CD8-positive, alpha-beta memory T cell (primary cell): ENCODE results near the gene TMEM134. TPM values are rescaled to one million over a fixed set of nuclear protein-coding genes. Genes with fewer than 3 reads are reported as not detected.
A peak's percentile ranks its signal among the peaks of the same experiment; 100 is the strongest.

Experiments
- CTCF ChIA-PET: fragments of 350-600 bp; sonication (Branson Sonifier 250); formaldehyde crosslinking; loops from one replicate; lab custom pipeline; 2021; ENCODE audit warnings: antibody characterized with exemption; lab: Charles Lee
- POLR2A ChIA-PET: fragments of 350-600 bp; sonication (Branson Sonifier 250); formaldehyde crosslinking; loops from one replicate; lab custom pipeline; 2021; ENCODE audit warnings: antibody characterized with exemption; lab: Charles Lee
- DNase-seq, 5 donors: peaks; one replicate each; pipeline versions ENCODE4 v3.0.0 to v3.0.0-alpha.2; 2020 to 2022; ENCODE audit warnings: mixed read lengths in 1 of 5
- H3K27ac ChIP-seq: one replicate; pipeline ENCODE4 v1.7.0; 2013; ENCODE audit warnings: low read depth, mild to moderate bottlenecking, low read length, moderate library complexity
- H3K27me3 ChIP-seq: 2 replicates; pipeline ENCODE4 v1.7.0; 2013; ENCODE audit warnings: low read length, mild to moderate bottlenecking; ENCODE audit not compliant: insufficient read depth, poor library complexity, severe bottlenecking
- H3K36me3 ChIP-seq: 2 replicates; pipeline ENCODE4 v1.7.0; 2013; ENCODE audit warnings: mild to moderate bottlenecking, low read length, moderate library complexity; ENCODE audit not compliant: insufficient read depth
- H3K4me1 ChIP-seq: 2 replicates; pipeline ENCODE4 v1.7.0; 2013; ENCODE audit warnings: mild to moderate bottlenecking, low read length, moderate library complexity; ENCODE audit not compliant: insufficient read depth
- H3K4me3 ChIP-seq: 2 replicates; pipeline ENCODE4 v1.7.0; 2013; ENCODE audit warnings: mild to moderate bottlenecking, low read length
- H3K9me3 ChIP-seq: 2 replicates; pipeline ENCODE4 v1.7.0; 2013; ENCODE audit warnings: mild to moderate bottlenecking, low read length
- H3K27ac Mint-ChIP-seq, 8 donors: one replicate each; pipeline ENCODE4 v1.8.0; 2020 to 2021; ENCODE audit warnings: mixed read lengths in 8 of 8, mild to moderate bottlenecking in 6 of 8, inconsistent platforms in 3 of 8, moderate library complexity in 3 of 8
- H3K27me3 Mint-ChIP-seq, 2 donors: one replicate each; pipeline ENCODE4 v1.8.0; 2020 to 2021; ENCODE audit warnings: mixed read lengths in 2 of 2, mild to moderate bottlenecking in 1 of 2, moderate library complexity in 1 of 2
- H3K36me3 Mint-ChIP-seq, 3 donors: one replicate each; pipeline ENCODE4 v1.8.0; 2020 to 2021; ENCODE audit warnings: mixed read lengths in 3 of 3, inconsistent platforms in 1 of 3, mild to moderate bottlenecking in 1 of 3
- H3K4me1 Mint-ChIP-seq, 3 donors: one replicate each; pipeline ENCODE4 v1.8.0; 2020 to 2021; ENCODE audit warnings: mixed read lengths in 3 of 3, inconsistent platforms in 1 of 3, mild to moderate bottlenecking in 1 of 3
- H3K4me3 Mint-ChIP-seq, 7 donors: one replicate each; pipeline ENCODE4 v1.8.0; 2020 to 2021; ENCODE audit warnings: mixed read lengths in 7 of 7, mild to moderate bottlenecking in 6 of 7, moderate library complexity in 4 of 7, inconsistent platforms in 2 of 7
- H3K9me3 Mint-ChIP-seq, 5 donors: one replicate each; pipeline ENCODE4 v1.8.0; 2020 to 2022; ENCODE audit warnings: mixed read lengths in 5 of 5, mild to moderate bottlenecking in 3 of 5, moderate library complexity in 2 of 5, inconsistent platforms in 1 of 5
- polyA plus RNA-seq: library from polyadenylated mRNA; unstranded; fragments of 300-500 nt; fragmentation: Illumina TruSeq; gene quantifications from one replicate; pipeline ENCODE4 v1.2.3, GENCODE V29; 2021
- total RNA-seq, 2 experiments: library from RNA; stranded (reverse); gene quantifications; one replicate each; pipeline ENCODE4 v1.2.3, GENCODE V29; 2021

The TMEM134 gene
- total and polyA plus RNA-seq, 3 experiments from 2014 or later, result 49.6 to 152 (median 57.9) TPM

DNA sequence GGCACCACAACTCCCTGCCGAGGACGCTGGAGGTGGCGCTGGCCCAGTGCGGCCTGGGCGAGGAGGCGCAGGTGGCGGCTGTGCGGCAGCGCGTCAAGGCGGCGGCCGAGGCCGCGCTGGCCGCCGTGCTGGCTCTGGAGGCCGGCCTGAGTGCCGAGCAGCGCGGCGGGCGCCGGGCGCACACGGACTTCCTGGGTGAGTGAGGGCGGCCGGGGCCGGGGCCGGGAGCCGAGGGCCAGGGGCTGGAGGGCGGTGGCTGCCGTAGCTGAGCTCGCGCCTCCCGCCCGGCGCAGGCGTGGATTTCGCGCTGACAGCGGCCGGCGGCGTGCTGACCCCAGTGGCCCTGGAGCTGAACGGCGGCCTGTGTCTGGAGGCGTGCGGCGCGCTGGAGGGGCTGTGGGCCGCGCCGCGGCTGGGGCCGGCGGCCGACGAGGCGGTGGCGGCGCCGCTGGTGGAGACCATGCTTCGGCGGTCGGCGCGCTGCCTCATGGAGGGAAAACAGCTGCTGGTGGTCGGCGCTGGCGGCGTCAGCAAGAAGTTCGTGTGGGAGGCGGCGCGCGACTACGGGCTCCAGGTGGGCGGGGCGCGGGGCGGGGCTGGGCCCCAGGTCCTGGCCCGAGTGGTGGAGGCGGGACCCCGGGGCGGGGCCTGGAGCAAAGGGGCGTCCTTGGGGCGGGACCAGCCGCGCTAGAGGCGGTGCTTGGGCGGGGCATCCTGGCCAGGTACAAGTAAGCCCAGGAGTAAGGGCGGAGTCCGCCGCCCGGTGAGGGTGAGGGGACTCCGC is 48.2 kb downstream of the TMEM134 start:
- peak overlapping the region; percentile 75 to 95 (median 88) for H3K27ac Mint-ChIP-seq
- Histone ChIP-seq H3K9me3 (no peaks in the 10 kb centered on the region), H3K27ac (peak overlapping the region; percentile 51), H3K36me3 (no peaks in the 10 kb centered on the region), H3K4me1 (peaks cover 49% of the 10 kb centered on the region), H3K27me3 (no peaks in the 10 kb centered on the region), H3K4me3 (peak overlapping the region; percentile 58)
- peaks cover 43 to 62% (median 51%) of the 10 kb centered on the region in 3 donors for H3K4me1 Mint-ChIP-seq
- ChIA-PET CTCF (interaction anchor here (1.2 to 9.8 kb wide), 5 partner anchors 10 to 48 kb away, joined by 3 to 108 read pairs (median 9); partner anchors contain the start of genes PPP1CA, RAD9A, TBC1D10C and TMEM134), POLR2A (interaction anchor here (0.6 to 5.9 kb wide), 10 partner anchors 8 to 83 kb away, joined by 3 to 111 read pairs (median 6); partner anchors contain the start of genes POLD4, PPP1CA, PTPRCAP and RPS6KB2)
- no peaks in the 10 kb centered on the region for H3K36me3 Mint-ChIP-seq
- peak overlapping the region; percentile 70 to 90 (median 83) for H3K4me3 Mint-ChIP-seq
- H3K9me3 Mint-ChIP-seq, result no peaks in the 10 kb centered on the region
- H3K27me3 Mint-ChIP-seq, result peaks cover 0 to under 1% of the 10 kb centered on the region in 2 donors
- DNase-seq, result peak; percentile 97 to 99 (median 98)

DNA sequence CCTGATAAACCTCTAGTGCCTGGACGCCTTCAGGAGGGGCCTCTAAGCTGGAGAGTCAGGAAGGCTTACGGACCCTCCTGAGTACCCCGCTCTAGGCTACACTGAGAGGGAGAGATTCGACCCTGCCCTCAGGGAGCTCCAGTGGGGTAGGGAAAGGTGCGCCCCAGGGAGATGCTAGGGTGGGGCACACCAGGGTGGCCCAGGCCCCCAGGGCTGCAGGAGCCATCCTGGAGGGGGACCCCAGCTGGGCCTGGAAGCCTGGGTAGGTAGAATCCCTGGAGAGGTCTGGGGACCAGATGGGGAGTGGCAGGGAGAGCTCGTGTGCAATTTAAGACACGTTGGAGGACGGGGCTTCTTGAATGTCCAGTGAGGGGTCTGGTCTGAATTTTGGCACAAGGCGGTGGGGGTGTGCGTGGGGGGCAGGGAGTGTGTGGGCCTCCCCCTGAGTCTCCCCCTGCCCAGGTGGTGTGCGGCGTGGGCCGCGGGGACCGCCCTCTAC is 48.9 kb downstream of the TMEM134 start:
- Histone ChIP-seq H3K27ac (peak overlapping the region; percentile 51), H3K9me3 (no peaks in the 10 kb centered on the region), H3K4me1 (peaks cover 51% of the 10 kb centered on the region), H3K4me3 (peak overlapping the region; percentile 58), H3K27me3 (no peaks in the 10 kb centered on the region), H3K36me3 (no peaks in the 10 kb centered on the region)
- Mint-ChIP-seq H3K27ac (peak overlapping the region; percentile 78 to 95 (median 86)), H3K27me3 (no peaks in the 10 kb centered on the region), H3K4me1 (peaks cover 42 to 62% (median 52%) of the 10 kb centered on the region in 3 donors), H3K36me3 (no peaks in the 10 kb centered on the region), H3K4me3 (peak overlapping the region; percentile 73 to 90 (median 83)), H3K9me3 (no peaks in the 10 kb centered on the region)
- ChIA-PET CTCF (interaction anchor here (0.7 to 9.8 kb wide), 7 partner anchors 11 to 75 kb away, joined by 3 to 108 read pairs (median 3); partner anchors contain the start of genes PPP1CA, PTPRCAP, RAD9A and TBC1D10C), POLR2A (interaction anchor here (0.7 to 5.9 kb wide), 10 partner anchors 8 to 67 kb away, joined by 3 to 111 read pairs (median 8); partner anchors contain the start of genes POLD4, PPP1CA, PTPRCAP and RPS6KB2)
- DNase-seq, result no peak

DNA sequence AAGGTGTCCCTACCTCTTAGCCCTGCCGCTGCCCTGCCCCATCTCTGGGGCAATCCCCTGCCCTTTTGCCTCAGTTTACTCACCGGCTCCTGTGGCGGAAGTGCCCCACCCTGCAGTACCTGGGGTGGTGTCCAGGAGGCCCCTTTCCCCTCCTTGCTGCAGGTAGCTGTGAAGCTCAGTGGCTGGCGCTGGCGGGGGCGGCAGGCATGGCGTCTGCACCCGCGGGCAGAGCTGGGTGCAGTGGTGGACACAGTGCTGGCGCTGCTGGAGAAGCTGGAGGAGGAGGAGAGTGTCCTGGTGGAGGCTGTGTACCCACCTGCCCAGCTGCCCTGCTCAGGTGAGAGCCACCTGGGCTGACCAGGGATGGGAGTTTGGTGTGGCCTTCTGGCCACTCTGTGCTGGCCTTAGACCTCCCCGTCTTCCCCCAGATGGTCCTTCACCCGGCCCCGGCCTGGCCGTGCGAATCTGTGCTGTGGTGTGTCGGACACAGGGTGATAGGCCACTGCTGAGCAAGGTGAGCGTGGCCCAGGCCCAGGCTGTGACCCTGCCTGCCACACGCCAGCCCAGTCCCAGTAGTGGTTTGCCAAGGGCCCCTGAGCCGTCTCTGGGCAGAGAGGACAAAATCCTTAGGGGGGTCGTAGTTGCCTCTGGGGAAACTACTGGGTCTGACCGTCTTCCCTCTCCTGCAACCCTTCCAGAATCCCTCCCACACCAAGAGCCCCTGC is 49.6 kb downstream of the TMEM134 start:
- Mint-ChIP-seq H3K9me3 (no peaks in the 10 kb centered on the region), H3K36me3 (no peaks in the 10 kb centered on the region), H3K27ac (peak overlapping the region; percentile 78 to 91 (median 86)), H3K4me1 (peaks cover 47 to 66% (median 57%) of the 10 kb centered on the region in 3 donors), H3K4me3 (peak overlapping the region; percentile 75 to 90 (median 83)), H3K27me3 (no peaks in the 10 kb centered on the region)
- ChIA-PET CTCF (interaction anchor here (0.7 to 9.8 kb wide), 6 partner anchors 11 to 74 kb away, joined by 3 to 108 read pairs (median 8); partner anchors contain the start of genes PPP1CA, PTPRCAP, TBC1D10C and TMEM134), POLR2A (interaction anchor here (0.7 to 5.9 kb wide), 8 partner anchors 9 to 66 kb away, joined by 4 to 111 read pairs (median 14); partner anchors contain the start of genes POLD4, PPP1CA, PTPRCAP and RPS6KB2)
- no peaks in the 10 kb centered on the region for H3K27me3 ChIP-seq
- DNase-seq, result no peak
- H3K4me1 ChIP-seq, result peaks cover 58% of the 10 kb centered on the region
- H3K9me3 ChIP-seq, result no peaks in the 10 kb centered on the region
- no peak overlapping the region for H3K27ac ChIP-seq
- no peaks in the 10 kb centered on the region for H3K36me3 ChIP-seq
- peak overlapping the region; percentile 58 for H3K4me3 ChIP-seq

DNA sequence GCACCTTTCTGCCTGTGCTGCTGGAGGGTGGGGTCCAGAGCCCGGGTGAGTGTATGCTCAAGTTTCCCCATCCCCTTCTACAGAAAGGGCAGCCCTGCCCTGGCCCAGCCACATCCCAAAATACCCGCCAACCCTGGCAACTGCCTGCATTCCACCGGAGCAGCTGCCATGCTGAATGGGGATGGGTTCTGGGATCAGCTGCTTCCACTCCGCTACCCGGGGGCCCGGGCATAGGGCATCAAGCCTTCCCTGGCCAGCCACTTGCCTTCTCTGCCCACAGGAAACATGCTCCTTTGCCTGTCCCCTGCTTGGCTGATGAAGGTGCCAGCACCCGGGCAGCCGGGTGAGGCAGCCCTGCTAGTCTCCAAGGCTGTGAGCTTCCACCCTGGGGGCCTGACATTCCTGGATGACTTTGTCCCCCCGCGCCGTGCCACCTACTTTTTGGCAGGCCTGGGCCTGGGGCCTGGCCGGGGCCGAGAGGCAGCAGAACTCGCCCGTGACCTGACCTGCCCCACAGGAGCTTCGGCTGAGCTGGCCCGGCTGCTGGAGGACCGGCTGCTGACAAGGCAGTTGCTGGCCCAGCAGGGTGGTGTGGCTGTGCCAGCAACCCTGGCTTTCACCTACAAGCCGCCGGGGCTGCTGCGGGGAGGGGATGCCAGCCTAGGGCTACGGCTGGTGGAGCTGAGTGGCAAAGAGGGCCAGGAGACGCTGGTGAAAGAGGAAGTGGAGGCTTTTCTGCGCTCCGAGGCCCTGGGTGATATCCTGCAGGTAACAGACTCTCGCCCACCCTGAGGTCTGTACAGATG is 50.4 kb downstream of the TMEM134 start:
- Mint-ChIP-seq H3K4me1 (peaks cover 48 to 66% (median 58%) of the 10 kb centered on the region in 3 donors), H3K27ac (peak overlapping the region; percentile 47 to 89 (median 81)), H3K9me3 (no peaks in the 10 kb centered on the region), H3K4me3 (peak overlapping the region; percentile 73 to 83 (median 80)), H3K36me3 (no peaks in the 10 kb centered on the region), H3K27me3 (no peaks in the 10 kb centered on the region)
- H3K36me3 ChIP-seq, result no peaks in the 10 kb centered on the region
- no peaks in the 10 kb centered on the region for H3K27me3 ChIP-seq
- no peak overlapping the region for H3K27ac ChIP-seq
- ChIA-PET CTCF (interaction anchor here (0.9 to 9.8 kb wide), 5 partner anchors 10 to 50 kb away, joined by 3 to 108 read pairs (median 6); partner anchors contain the start of genes PPP1CA, TBC1D10C and TMEM134), POLR2A (interaction anchor here (1.1 to 5.9 kb wide), 7 partner anchors 10 to 65 kb away, joined by 5 to 111 read pairs (median 22); partner anchors contain the start of genes POLD4, PPP1CA, PTPRCAP and RPS6KB2)
- peak overlapping the region; percentile 58 for H3K4me3 ChIP-seq
- peaks cover 60% of the 10 kb centered on the region for H3K4me1 ChIP-seq
- DNase-seq, result peak in 2 of 5 donors; percentile 64 to 70
- no peaks in the 10 kb centered on the region for H3K9me3 ChIP-seq

DNA sequence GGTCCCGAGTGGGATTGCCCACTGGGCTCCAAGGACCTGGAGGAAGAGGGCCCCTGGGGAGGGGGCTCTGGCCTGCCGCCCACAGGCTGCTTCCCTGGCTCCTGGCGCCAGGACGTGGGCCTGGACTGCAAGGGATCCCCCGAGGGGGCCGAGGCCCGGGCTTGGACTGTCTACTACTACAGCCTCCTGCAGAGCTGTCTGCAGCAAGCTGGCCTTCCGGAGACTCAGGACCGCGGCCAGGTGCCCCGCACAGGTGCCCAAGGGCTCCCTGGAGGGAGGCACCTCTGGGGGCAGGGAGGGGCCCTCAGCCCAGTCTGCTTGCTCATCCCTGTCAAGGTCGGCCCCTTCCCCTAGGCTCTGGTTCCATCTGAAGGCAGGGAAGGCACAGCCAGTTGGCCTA is 51.6 kb downstream of the TMEM134 start:
- peak overlapping the region in 7 of 8 donors; percentile 74 to 99 (median 89) for H3K27ac Mint-ChIP-seq
- H3K36me3 Mint-ChIP-seq, result no peaks in the 10 kb centered on the region
- Histone ChIP-seq H3K4me3 (peak overlapping the region; percentile 43), H3K9me3 (no peaks in the 10 kb centered on the region), H3K36me3 (no peaks in the 10 kb centered on the region), H3K4me1 (peaks cover 73% of the 10 kb centered on the region), H3K27me3 (no peaks in the 10 kb centered on the region), H3K27ac (peak overlapping the region; percentile 32)
- ChIA-PET POLR2A (interaction anchor here (0.8 to 5.9 kb wide), 10 partner anchors 9 to 90 kb away, joined by 3 to 111 read pairs (median 5); partner anchors contain the start of genes AIP, CDK2AP2, PPP1CA and PTPRCAP), CTCF (interaction anchor here (1.1 to 9.8 kb wide), 5 partner anchors 14 to 60 kb away, joined by 3 to 108 read pairs (median 5); partner anchors contain the start of genes PPP1CA, PTPRCAP and TBC1D10C)
- H3K4me3 Mint-ChIP-seq, result peak overlapping the region in 3 of 7 donors; percentile 65 to 85 (median 74)
- H3K9me3 Mint-ChIP-seq, result no peaks in the 10 kb centered on the region
- peak in 1 of 5 donors; percentile 30 for DNase-seq
- H3K4me1 Mint-ChIP-seq, result peaks cover 54 to 71% (median 63%) of the 10 kb centered on the region in 3 donors
- no peaks in the 10 kb centered on the region for H3K27me3 Mint-ChIP-seq

DNA sequence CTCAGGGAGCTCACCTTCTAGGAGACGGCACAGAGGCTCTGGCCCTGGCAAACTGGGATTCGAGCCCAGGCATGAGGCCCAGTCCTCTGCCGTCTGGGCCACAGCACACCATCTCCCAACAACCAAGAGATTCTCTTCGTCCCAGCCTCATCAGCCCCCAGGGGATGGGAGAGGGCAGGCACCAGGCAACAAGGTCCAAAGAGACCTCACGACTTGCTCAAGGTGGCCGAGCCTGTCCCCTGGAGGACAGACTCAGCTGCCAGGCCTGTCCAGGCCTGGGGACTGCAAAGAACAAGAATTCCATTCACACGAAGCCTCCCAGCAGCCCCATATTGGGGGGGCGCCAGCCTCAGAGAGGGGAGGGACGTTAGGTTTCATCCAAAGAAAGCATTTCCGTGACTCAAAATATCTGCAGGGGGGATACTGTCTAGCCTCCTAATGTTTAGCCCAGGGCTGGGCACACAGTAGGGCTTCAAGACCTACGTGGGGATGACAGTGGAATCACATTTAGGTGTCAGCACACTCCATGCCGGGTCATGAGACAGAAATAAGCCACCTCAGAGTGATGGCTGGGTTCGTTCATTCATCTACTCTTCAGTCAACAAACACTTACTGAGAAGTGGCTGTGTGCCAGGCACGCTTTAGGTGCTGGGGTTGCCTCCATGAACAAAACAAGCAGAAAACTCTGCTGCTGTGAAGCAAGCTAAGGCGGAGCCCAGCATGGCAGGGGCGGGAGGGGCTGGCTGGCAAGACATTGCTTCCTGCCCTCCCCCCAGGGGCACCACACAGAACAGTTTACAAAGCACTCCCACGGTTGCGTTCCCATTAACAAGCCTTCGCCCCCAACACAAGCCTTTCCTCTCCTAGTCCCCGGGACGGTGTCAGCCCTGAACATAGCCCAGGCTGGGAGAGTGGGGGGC is 52.4 kb downstream of the TMEM134 start:
- Histone ChIP-seq H3K27me3 (no peaks in the 10 kb centered on the region), H3K4me3 (peak overlapping the region; percentile 43), H3K9me3 (no peaks in the 10 kb centered on the region), H3K27ac (peak overlapping the region; percentile 32), H3K4me1 (peaks cover 80% of the 10 kb centered on the region), H3K36me3 (no peaks in the 10 kb centered on the region)
- POLR2A ChIA-PET, result interaction anchor here (0.8 to 5.9 kb wide), 9 partner anchors 8 to 91 kb away, joined by 3 to 111 read pairs (median 5); partner anchors contain the start of genes AIP, CDK2AP2, PPP1CA and PTPRCAP
- peak overlapping the region; percentile 87 to 99 (median 94) for H3K27ac Mint-ChIP-seq
- CTCF ChIA-PET, result interaction anchor here (1.1 to 9.8 kb wide), 5 partner anchors 12 to 59 kb away, joined by 3 to 108 read pairs (median 4); partner anchors contain the start of genes PPP1CA, PTPRCAP, RPS6KB2 and TBC1D10C
- no peaks in the 10 kb centered on the region for H3K36me3 Mint-ChIP-seq
- H3K9me3 Mint-ChIP-seq, result no peaks in the 10 kb centered on the region
- H3K4me3 Mint-ChIP-seq, result peak overlapping the region; percentile 74 to 92 (median 87)
- H3K27me3 Mint-ChIP-seq, result no peaks in the 10 kb centered on the region
- peaks cover 62 to 76% (median 70%) of the 10 kb centered on the region in 3 donors for H3K4me1 Mint-ChIP-seq
- peak; percentile 70 to 93 (median 84) for DNase-seq
